Astrocyte (in vitro differentiated cells and primary cell): ENCODE measurements around the gene GARIN5A. TPM values are rescaled to one million over a fixed set of nuclear protein-coding genes. Genes with fewer than 3 reads are reported as not detected.

Experiments
- DNase-seq: peaks from one replicate; pipeline ENCODE4 v3.0.0-alpha.2; 2010; ENCODE audit warnings: low read depth
- FAIRE-seq: peaks from 2 replicates; lab custom pipeline; 2011; peaks lifted over from hg19 to GRCh38; lab: Jason Lieb, UNC
- H2AFZ ChIP-seq: 2 replicates; pipeline ENCODE4 v1.6.0; 2012; ENCODE audit warnings: low read depth, low read length, inconsistent platforms
- H3K27ac ChIP-seq: 2 replicates; pipeline ENCODE4 v1.5.1; 2011; ENCODE audit warnings: low read depth, low read length, inconsistent platforms
- H3K27me3 ChIP-seq: 2 replicates; pipeline ENCODE4 v1.6.0; 2011; ENCODE audit warnings: low read length, inconsistent platforms; ENCODE audit not compliant: insufficient read depth
- H3K36me3 ChIP-seq: 2 replicates; pipeline ENCODE4 v1.5.1; 2011; ENCODE audit warnings: low read length, inconsistent platforms; ENCODE audit not compliant: insufficient read depth
- H3K4me1 ChIP-seq: 2 replicates; pipeline ENCODE4 v1.5.1; 2011; ENCODE audit warnings: low read length, inconsistent platforms; ENCODE audit not compliant: insufficient read depth
- H3K4me2 ChIP-seq: 2 replicates; pipeline ENCODE4 v1.6.0; 2012; ENCODE audit warnings: low read length, inconsistent platforms
- H3K4me3 ChIP-seq: 2 replicates; pipeline ENCODE4 v1.5.1; 2011; ENCODE audit warnings: low read depth, mild to moderate bottlenecking, low read length, inconsistent platforms; ENCODE audit not compliant: insufficient read depth
- H3K79me2 ChIP-seq: 2 replicates; pipeline ENCODE4 v1.6.0; 2012; ENCODE audit warnings: mild to moderate bottlenecking, low read length, inconsistent platforms; ENCODE audit not compliant: insufficient read depth
- H3K9ac ChIP-seq: 2 replicates; pipeline ENCODE4 v1.6.0; 2012; ENCODE audit warnings: mild to moderate bottlenecking, low read length, inconsistent platforms
- H3K9me3 ChIP-seq: 2 replicates; pipeline ENCODE4 v1.5.1; 2012; ENCODE audit warnings: low read depth, mild to moderate bottlenecking, low read length, inconsistent platforms; ENCODE audit not compliant: insufficient read depth
- H4K20me1 ChIP-seq: 2 replicates; pipeline ENCODE4 v1.6.0; 2012; ENCODE audit warnings: low read length, inconsistent platforms; ENCODE audit not compliant: insufficient read depth
- H3K27ac Mint-ChIP-seq: one replicate; pipeline ENCODE4 v1.8.0; 2021; ENCODE audit warnings: mild to moderate bottlenecking, mixed read lengths; ENCODE audit not compliant: unreplicated experiment
- H3K27me3 Mint-ChIP-seq: one replicate; pipeline ENCODE4 v1.8.0; 2021; ENCODE audit warnings: low read depth, mixed read lengths; ENCODE audit not compliant: unreplicated experiment
- H3K36me3 Mint-ChIP-seq: one replicate; pipeline ENCODE4 v1.8.0; 2021; ENCODE audit warnings: low read depth, mixed read lengths; ENCODE audit not compliant: unreplicated experiment
- H3K4me1 Mint-ChIP-seq: one replicate; pipeline ENCODE4 v1.8.0; 2021; ENCODE audit warnings: low read depth, mixed read lengths; ENCODE audit not compliant: unreplicated experiment
- H3K4me3 Mint-ChIP-seq: one replicate; pipeline ENCODE4 v1.8.0; 2021; ENCODE audit warnings: mild to moderate bottlenecking, moderate library complexity, mixed read lengths; ENCODE audit not compliant: unreplicated experiment
- H3K9me3 Mint-ChIP-seq: one replicate; pipeline ENCODE4 v1.8.0; 2021; ENCODE audit warnings: mild to moderate bottlenecking, mixed read lengths; ENCODE audit not compliant: unreplicated experiment
- EZH2 ChIP-seq: IDR thresholded peaks from 2 replicates; pipeline ENCODE4 v1.6.1; 2012; ENCODE audit warnings: mild to moderate bottlenecking, low read length, inconsistent platforms; ENCODE audit not compliant: insufficient read depth
- total RNA-seq: library from RNA; stranded (reverse); gene quantifications from 2 replicates; pipeline ENCODE4 v1.2.1, GENCODE V29; 2021
- TF ChIP-seq, protein P1 (sequence below): IDR thresholded peaks from 2 replicates; pipeline ENCODE4 v1.5.1; 2011; ENCODE audit warnings: low read depth, mild to moderate bottlenecking, inconsistent platforms, low read length, moderate library complexity; ENCODE audit not compliant: insufficient read depth

The GARIN5A gene
- total RNA-seq, 1 donor from 2014 or later: not detected

DNA sequence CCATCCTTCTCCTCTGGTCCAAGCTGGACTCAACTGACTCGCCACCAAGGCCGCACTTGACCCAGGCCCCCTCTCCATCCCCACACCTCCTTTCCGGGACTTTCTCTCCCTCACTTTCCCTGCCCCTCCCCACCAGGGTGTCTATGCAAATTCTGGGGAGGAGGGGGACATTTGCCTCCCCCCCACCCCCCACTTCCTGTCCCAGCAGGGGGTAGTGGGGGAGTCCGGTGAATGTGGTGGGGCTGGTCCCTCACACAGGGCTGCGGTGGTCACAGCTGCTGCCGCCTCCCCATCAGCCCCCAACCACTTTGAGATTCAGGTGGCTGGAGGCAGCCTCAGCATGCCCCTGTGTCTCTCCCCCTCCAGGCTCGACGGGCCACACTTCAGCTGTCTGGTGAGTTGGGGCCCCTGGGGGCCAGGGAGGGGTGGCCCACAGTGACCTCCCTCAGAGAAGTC, 57.0 kb downstream of the GARIN5A start:
- Histone ChIP-seq H3K79me2 (no peaks in the 10 kb centered on the region), H3K4me3 (no peak overlapping the region), H2AFZ (no peak overlapping the region), H3K4me2 (no peak overlapping the region), H3K27me3 (peaks cover 16% of the 10 kb centered on the region), H3K36me3 (no peaks in the 10 kb centered on the region), H4K20me1 (no peaks in the 10 kb centered on the region), H3K27ac (no peak overlapping the region), H3K9me3 (no peaks in the 10 kb centered on the region), H3K4me1 (no peaks in the 10 kb centered on the region), H3K9ac (no peak overlapping the region)
- FAIRE-seq (no peak), DNase-seq (no peak)
- peaks cover 21% of the 10 kb centered on the region for H3K27me3 Mint-ChIP-seq
- TF ChIP-seq, protein P1, sequence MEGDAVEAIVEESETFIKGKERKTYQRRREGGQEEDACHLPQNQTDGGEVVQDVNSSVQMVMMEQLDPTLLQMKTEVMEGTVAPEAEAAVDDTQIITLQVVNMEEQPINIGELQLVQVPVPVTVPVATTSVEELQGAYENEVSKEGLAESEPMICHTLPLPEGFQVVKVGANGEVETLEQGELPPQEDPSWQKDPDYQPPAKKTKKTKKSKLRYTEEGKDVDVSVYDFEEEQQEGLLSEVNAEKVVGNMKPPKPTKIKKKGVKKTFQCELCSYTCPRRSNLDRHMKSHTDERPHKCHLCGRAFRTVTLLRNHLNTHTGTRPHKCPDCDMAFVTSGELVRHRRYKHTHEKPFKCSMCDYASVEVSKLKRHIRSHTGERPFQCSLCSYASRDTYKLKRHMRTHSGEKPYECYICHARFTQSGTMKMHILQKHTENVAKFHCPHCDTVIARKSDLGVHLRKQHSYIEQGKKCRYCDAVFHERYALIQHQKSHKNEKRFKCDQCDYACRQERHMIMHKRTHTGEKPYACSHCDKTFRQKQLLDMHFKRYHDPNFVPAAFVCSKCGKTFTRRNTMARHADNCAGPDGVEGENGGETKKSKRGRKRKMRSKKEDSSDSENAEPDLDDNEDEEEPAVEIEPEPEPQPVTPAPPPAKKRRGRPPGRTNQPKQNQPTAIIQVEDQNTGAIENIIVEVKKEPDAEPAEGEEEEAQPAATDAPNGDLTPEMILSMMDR: no peak
- H3K4me3 Mint-ChIP-seq: no peak overlapping the region
- no peak overlapping the region for H3K27ac Mint-ChIP-seq
- peaks cover 5% of the 10 kb centered on the region for H3K9me3 Mint-ChIP-seq
- H3K4me1 Mint-ChIP-seq: no peaks in the 10 kb centered on the region
- H3K36me3 Mint-ChIP-seq: no peaks in the 10 kb centered on the region

DNA sequence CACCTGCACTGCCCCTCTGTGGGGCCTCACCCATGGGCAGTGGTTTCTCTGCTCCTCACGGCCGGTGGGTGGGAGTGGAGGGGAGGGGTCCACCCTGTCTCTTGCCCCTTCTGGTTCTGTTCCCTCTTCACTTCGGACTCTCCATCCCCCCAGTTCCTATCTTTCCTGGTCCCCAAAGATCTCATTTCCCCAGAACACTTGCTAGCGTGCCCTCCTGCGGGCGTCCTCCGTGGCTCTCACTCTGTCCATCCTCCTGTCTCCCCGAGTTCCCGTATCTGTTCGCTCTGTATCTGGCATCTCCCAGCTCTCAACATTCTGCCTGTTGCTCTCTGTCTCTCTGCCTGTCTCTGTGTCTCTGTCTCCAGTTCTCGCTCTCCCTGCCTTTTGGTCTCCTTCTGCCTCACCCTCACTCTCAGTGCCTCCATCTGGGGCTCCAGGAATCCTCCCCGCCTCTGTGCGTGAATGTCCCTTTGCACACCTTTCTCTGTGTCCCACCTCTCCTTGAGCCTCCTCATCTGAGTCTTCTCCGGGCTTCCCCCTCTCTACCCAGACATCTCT, 57.5 kb downstream of the GARIN5A start:
- Histone ChIP-seq H3K27me3 (peaks cover 16% of the 10 kb centered on the region), H3K4me1 (no peaks in the 10 kb centered on the region), H3K4me3 (no peak overlapping the region), H2AFZ (no peak overlapping the region), H4K20me1 (no peaks in the 10 kb centered on the region), H3K79me2 (no peaks in the 10 kb centered on the region), H3K36me3 (no peaks in the 10 kb centered on the region), H3K27ac (no peak overlapping the region), H3K9me3 (no peaks in the 10 kb centered on the region), H3K9ac (no peak overlapping the region), H3K4me2 (no peak overlapping the region)
- H3K4me1 Mint-ChIP-seq: no peaks in the 10 kb centered on the region
- no peak overlapping the region for H3K27ac Mint-ChIP-seq
- peaks cover 21% of the 10 kb centered on the region for H3K27me3 Mint-ChIP-seq
- FAIRE-seq (no peak), DNase-seq (no peak)
- no peak overlapping the region for H3K4me3 Mint-ChIP-seq
- peak; percentile 42 for TF ChIP-seq EZH2
- TF ChIP-seq, protein P1: no peak
- no peaks in the 10 kb centered on the region for H3K36me3 Mint-ChIP-seq
- H3K9me3 Mint-ChIP-seq: peaks cover 3% of the 10 kb centered on the region
